Lower lobe of right lung (tissue), 2 donors: ENCODE measurements around the gene CDR2L. TPM values are rescaled to one million over a fixed set of nuclear protein-coding genes. Genes with fewer than 3 reads are reported as not detected.

ENCODE experiments used
- ATAC-seq, 2 donors: fragments of 200-7000 bp; cut with Tn5 transposase; one replicate each; pipeline ENCODE4 v1.9.1; 2020 to 2022; ENCODE audit warnings: mild to moderate bottlenecking in 2 of 2, moderate library complexity in 2 of 2
- DNase-seq: peaks from one replicate; pipeline ENCODE4 v3.0.0-alpha.2; 2020
- H3K27ac ChIP-seq: fragments of 200-600 bp; one replicate; pipeline ENCODE4 v1.8.0; 2022
- H3K27me3 ChIP-seq: fragments of 200-600 bp; one replicate; pipeline ENCODE4 v1.8.0; 2022; ENCODE audit warnings: low read depth
- H3K36me3 ChIP-seq: fragments of 200-600 bp; one replicate; pipeline ENCODE4 v1.8.0; 2022; ENCODE audit warnings: mild to moderate bottlenecking
- H3K4me1 ChIP-seq: fragments of 200-600 bp; one replicate; pipeline ENCODE4 v1.8.0; 2022
- H3K4me3 ChIP-seq: fragments of 200-600 bp; one replicate; pipeline ENCODE4 v1.8.0; 2022; ENCODE audit warnings: mild to moderate bottlenecking
- H3K9me3 ChIP-seq: fragments of 200-600 bp; one replicate; pipeline ENCODE4 v1.8.0; 2022
- intact Hi-C: fragments of 100-400 bp; cut with DNase I; formaldehyde crosslinking; loops from one replicate; pipeline ENCODE4 v1.11.0; 2022
- total RNA-seq: library from RNA; stranded (reverse); fragmentation: NEBNext Ultra II Directional; extraction: Animal tissue kit (Norgen Biotek cat#: 25700); gene quantifications from one replicate; pipeline ENCODE4 v1.2.1, GENCODE V29; 2021
- TF ChIP-seq, protein P1 (sequence below): fragments of 200-600 bp; IDR thresholded peaks from one replicate; pipeline ENCODE4 v1.8.0; 2022; ENCODE audit warnings: antibody characterized with exemption, mild to moderate bottlenecking
- donor health status: DM: no; HTN: yes; CAD: no; lungs with severe emphysema.

Gene CDR2L
- total RNA-seq, 1 donor from 2014 or later: 12.6 TPM

DNA sequence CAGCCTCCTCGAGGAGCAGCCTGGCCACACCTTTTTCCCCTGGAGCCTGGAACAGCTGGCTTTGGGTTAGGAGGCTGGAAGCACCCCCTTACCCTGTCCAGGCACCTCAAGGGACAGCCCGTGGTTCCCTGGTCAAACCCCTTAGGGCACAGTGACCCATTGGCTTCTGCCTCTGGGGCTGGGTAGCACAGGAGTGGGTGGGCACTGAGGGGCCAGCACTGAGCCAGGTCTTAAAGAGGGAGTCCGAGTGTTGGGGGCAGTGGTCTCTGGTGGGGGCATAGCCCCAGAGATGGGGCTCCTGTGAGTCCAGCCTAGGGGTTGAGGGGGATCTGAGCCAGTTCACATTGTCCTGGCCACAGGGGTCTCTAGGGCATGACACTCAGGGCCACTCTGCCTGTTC lies 36.4 kb upstream of the CDR2L start:
- no peak overlapping the region for H3K4me3 ChIP-seq
- intact Hi-C loops: no loop called here
- DNase-seq: no peak
- no peak for ATAC-seq
- no peaks in the 10 kb centered on the region for H3K36me3 ChIP-seq
- TF ChIP-seq, protein P1, sequence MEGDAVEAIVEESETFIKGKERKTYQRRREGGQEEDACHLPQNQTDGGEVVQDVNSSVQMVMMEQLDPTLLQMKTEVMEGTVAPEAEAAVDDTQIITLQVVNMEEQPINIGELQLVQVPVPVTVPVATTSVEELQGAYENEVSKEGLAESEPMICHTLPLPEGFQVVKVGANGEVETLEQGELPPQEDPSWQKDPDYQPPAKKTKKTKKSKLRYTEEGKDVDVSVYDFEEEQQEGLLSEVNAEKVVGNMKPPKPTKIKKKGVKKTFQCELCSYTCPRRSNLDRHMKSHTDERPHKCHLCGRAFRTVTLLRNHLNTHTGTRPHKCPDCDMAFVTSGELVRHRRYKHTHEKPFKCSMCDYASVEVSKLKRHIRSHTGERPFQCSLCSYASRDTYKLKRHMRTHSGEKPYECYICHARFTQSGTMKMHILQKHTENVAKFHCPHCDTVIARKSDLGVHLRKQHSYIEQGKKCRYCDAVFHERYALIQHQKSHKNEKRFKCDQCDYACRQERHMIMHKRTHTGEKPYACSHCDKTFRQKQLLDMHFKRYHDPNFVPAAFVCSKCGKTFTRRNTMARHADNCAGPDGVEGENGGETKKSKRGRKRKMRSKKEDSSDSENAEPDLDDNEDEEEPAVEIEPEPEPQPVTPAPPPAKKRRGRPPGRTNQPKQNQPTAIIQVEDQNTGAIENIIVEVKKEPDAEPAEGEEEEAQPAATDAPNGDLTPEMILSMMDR: no peak
- H3K9me3 ChIP-seq: no peaks in the 10 kb centered on the region
- no peaks in the 10 kb centered on the region for H3K4me1 ChIP-seq
- no peak overlapping the region for H3K27ac ChIP-seq
- peaks cover 8% of the 10 kb centered on the region for H3K27me3 ChIP-seq

DNA sequence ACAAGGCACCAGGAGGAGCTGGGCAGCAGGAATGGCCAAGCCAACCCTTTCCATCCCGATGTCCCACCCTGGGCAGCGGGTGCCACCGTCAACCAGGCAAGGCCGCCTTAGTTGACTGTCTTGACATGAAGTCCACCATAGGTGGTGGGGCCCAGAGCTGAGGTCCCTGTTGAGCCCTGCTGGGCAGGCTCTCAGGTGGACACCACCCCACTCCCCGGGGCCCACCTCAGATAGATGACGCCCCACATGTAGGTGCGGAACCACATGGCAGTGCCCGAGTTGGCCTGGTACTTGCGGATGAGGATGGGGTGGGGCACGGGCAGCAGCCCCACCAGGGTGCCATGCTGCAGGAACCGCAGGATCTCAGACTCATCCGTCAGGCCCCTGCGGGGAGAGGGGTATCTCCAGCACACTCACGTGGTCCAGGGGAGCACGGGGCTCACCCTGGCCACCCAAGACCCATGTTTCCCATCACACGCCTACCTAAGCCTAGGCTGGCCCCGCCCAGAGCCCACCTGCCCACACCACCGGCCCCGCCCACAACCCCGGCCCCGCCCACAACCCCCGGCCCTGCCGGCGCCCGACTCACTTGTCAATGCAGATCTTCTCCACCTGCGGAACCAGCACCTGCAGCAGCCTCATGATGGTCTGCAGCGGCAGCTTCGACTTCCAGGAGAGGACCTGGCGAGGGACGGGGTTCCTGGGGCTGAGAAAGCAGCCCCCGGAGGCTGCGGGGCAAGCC lies 35.6 kb upstream of the CDR2L start:
- Histone ChIP-seq H3K9me3 (no peaks in the 10 kb centered on the region), H3K27ac (no peak overlapping the region), H3K36me3 (peaks cover 4% of the 10 kb centered on the region), H3K4me1 (no peaks in the 10 kb centered on the region), H3K27me3 (peaks cover 5% of the 10 kb centered on the region), H3K4me3 (no peak overlapping the region)
- no peak for DNase-seq
- peak in 1 of 2 donors; percentile 4 for ATAC-seq
- intact Hi-C loops: no loop called here
- TF ChIP-seq, protein P1: no peak

DNA sequence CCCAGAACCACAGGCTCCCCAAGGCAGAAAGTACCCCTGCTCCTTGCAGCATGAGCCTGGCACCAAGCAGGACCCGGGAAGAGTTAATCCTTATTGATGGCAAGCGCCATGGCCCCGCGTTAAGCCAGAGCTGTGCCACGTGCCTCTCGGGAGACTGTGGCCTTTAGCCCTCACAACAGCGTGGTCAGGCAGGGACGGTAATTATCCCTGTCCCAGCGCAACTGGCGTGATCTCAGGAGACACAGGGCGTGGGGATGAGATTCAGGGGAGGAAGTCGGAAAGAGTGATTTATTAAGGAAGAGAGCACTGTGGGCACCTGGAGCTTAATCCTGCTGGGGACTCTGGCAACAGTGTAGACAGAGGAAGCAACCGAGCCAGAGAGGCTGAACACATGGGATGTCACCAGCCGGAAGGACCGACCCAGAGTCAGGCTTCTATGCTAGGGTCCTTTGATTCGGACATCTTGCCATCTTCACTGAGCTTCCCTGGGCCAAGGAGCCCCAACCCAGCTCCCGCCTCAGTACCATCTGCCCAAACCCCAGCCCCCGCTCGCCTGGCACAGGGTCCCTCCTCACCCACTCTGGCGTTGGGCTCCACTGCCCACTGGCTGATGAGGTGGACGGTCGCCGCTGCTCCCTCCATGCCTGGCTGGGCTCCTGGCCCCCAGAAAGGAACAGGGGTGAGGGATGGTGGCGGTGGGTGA lies 34.9 kb upstream of the CDR2L start:
- TF ChIP-seq, protein P1: no peak
- Histone ChIP-seq H3K27me3 (peaks cover 5% of the 10 kb centered on the region), H3K36me3 (peaks cover 4% of the 10 kb centered on the region), H3K4me1 (no peaks in the 10 kb centered on the region), H3K27ac (no peak overlapping the region), H3K9me3 (no peaks in the 10 kb centered on the region), H3K4me3 (no peak overlapping the region)
- intact Hi-C loops: no loop called here
- ATAC-seq: no peak
- DNase-seq: no peak

DNA sequence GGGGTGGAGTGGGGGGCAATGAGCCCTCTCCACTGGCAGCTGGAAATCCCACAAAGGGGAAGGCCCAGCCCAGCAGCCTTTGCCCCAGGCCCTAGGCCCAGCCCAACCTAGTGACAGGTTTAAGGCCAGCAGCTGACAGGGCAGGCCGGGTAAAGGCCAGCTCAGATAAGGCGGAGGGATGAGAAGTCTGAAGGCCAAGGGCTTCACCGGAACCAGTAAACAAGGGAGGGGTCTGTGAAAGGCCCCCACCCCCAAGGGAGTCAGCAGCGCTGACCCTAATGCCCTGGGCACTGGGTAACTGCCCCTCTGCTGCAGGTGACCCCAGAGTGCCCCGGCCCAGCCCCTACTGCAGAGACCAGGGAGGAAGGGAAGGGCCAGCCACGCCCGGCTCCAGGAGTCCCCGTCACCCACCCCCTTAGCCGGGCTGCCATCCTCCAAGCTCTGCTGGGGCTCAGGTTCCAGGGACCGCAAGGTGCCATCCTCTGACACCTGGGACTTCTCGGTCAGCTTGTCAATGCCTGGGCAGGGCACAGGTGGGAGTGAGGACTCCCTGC lies 34.2 kb upstream of the CDR2L start:
- no peak overlapping the region for H3K4me3 ChIP-seq
- peaks cover 4% of the 10 kb centered on the region for H3K36me3 ChIP-seq
- H3K4me1 ChIP-seq: no peaks in the 10 kb centered on the region
- ATAC-seq (no peak), DNase-seq (no peak)
- intact Hi-C loops: no loop called here
- H3K27ac ChIP-seq: no peak overlapping the region
- no peaks in the 10 kb centered on the region for H3K9me3 ChIP-seq
- TF ChIP-seq, protein P1: no peak
- peaks cover 5% of the 10 kb centered on the region for H3K27me3 ChIP-seq

DNA sequence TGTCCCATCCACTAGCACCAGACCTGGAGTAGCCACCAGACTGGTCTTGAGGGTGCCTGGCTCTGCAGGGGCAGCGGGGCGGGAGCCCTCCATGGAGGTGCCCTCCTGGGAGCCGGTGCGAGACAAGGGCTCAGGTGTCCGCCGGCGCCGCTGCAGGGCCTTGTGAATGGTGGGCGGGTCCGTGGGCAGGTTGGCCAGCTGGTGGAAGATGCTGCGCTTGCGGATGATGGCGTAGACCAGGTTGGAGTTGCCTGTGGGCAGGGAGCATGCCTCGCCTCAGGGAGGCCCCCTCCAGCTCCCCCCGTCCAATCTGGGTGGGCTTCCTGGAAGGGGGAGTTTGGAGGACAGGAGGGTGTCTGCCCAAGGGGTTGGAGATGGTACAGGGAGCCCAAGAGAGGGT lies 33.3 kb upstream of the CDR2L start:
- no peak for ATAC-seq
- TF ChIP-seq, protein P1: no peak
- intact Hi-C loops: no loop called here

More for the DNA sequence above, 33.3 kb upstream of the CDR2L start:
- Histone ChIP-seq H3K4me1 (no peaks in the 10 kb centered on the region), H3K36me3 (peaks cover 4% of the 10 kb centered on the region), H3K27me3 (peaks cover 5% of the 10 kb centered on the region), H3K9me3 (no peaks in the 10 kb centered on the region), H3K27ac (no peak overlapping the region), H3K4me3 (no peak overlapping the region)
- no peak for DNase-seq
